Measurements from ENCODE around the gene WBP2. TPM values are rescaled to one million over a fixed set of nuclear protein-coding genes. Genes with fewer than 3 reads are reported as not detected.

Gene WBP2
- total and polyA plus RNA-seq, 2 of the 13 experiments (the other 11 are each of a cell fraction or from before 2014, with no cell fraction given) = 29.2 to 29.5 TPM

GRCh38 chr17:75877752-75878173 lies 22.6 kb upstream of the WBP2 start (continued):
- no peak for TF ChIP-seq KLF6 (CRISPR knock-in tag; IDR thresholded peaks at IDR 0.05)
- 0 out of 2 replicates have a peak, but pooled peaks have one; percentile 23 for TF ChIP-seq TBP (CRISPR knock-in tag; IDR thresholded peaks at IDR 0.05)
- peak; percentile 72; the same call in 1 of the 2 replicates for TF ChIP-seq ADNP (CRISPR knock-in tag; IDR thresholded peaks at IDR 0.05)
- peak; percentile 44; the same call in 1 of the 2 replicates for TF ChIP-seq NCOA5 (CRISPR knock-in tag; IDR thresholded peaks at IDR 0.05)
- peak; percentile 75; the same call in 1 of the 2 replicates for TF ChIP-seq MTERF4 (CRISPR knock-in tag; IDR thresholded peaks at IDR 0.05)
- peak; percentile 17; the same call in 1 of the 2 replicates for TF ChIP-seq ERF (CRISPR knock-in tag; IDR thresholded peaks at IDR 0.05)
- no peak for TF ChIP-seq JARID2 (CRISPR knock-in tag; IDR thresholded peaks at IDR 0.05; ENCODE audit: insufficient replicate concordance)
- TF ChIP-seq SMYD3 (CRISPR knock-in tag; IDR thresholded peaks at IDR 0.05) = no peak
- TF ChIP-seq MIER3 (CRISPR knock-in tag; IDR thresholded peaks at IDR 0.05; ENCODE audit: borderline replicate concordance) = no peak
- TF ChIP-seq ZNF234 (CRISPR knock-in tag; conservative IDR thresholded peaks at IDR 0.05) = no peak; the same call in 1 of the 2 replicates
- no peak for TF ChIP-seq FOXK2 (IDR thresholded peaks at IDR 0.05)
- TF ChIP-seq ELF3 (CRISPR knock-in tag; IDR thresholded peaks at IDR 0.05) = 0 out of 2 replicates have a peak, but pooled peaks have one; percentile 2
- no peak for TF ChIP-seq SMAD3 (CRISPR knock-in tag; IDR thresholded peaks at IDR 0.05)
- no peak for TF ChIP-seq HMGA1 (CRISPR knock-in tag; conservative IDR thresholded peaks at IDR 0.05)
- peak; percentile 21; the same call in 1 of the 2 replicates for TF ChIP-seq CAMTA2 (CRISPR knock-in tag; IDR thresholded peaks at IDR 0.05; ENCODE audit: borderline replicate concordance)
- TF ChIP-seq ZBTB34 (CRISPR knock-in tag; IDR thresholded peaks at IDR 0.05) = no peak
- no peak; the same call in 1 of the 2 replicates for TF ChIP-seq TEF (CRISPR knock-in tag; IDR thresholded peaks at IDR 0.05)
- TF ChIP-seq RNF2 (conservative IDR thresholded peaks at IDR 0.05; ENCODE audit: low read depth) = peak; percentile 62; the same call in 1 of the 2 replicates
- TF ChIP-seq ZNF337 (CRISPR knock-in tag; IDR thresholded peaks at IDR 0.05; ENCODE audit: borderline replicate concordance, low read depth) = no peak; the same call in 1 of the 2 replicates
- TF ChIP-seq ZNF674 (CRISPR knock-in tag; IDR thresholded peaks at IDR 0.05; ENCODE audit: low read depth) = no peak
- peak; percentile 22; the same call in 1 of the 2 replicates for TF ChIP-seq TGIF2 (CRISPR knock-in tag; IDR thresholded peaks at IDR 0.05)
- peak; percentile 46; the same call in 1 of the 2 replicates for TF ChIP-seq KDM1A (CRISPR knock-in tag; IDR thresholded peaks at IDR 0.05)
- no peak for TF ChIP-seq ZKSCAN8 (CRISPR knock-in tag; IDR thresholded peaks at IDR 0.05; ENCODE audit: borderline replicate concordance)
- no peak; the same call in 1 of the 2 replicates for TF ChIP-seq MTF1 (CRISPR knock-in tag; IDR thresholded peaks at IDR 0.05)
- peak; percentile 67; the same call in 1 of the 2 replicates for TF ChIP-seq FOXO1 (CRISPR knock-in tag; IDR thresholded peaks at IDR 0.05)
- no peak for TF ChIP-seq ATF2 (CRISPR knock-in tag; IDR thresholded peaks at IDR 0.05)
- no peak for TF ChIP-seq ATF1 (CRISPR knock-in tag; IDR thresholded peaks at IDR 0.05)
- TF ChIP-seq PREB (CRISPR knock-in tag; IDR thresholded peaks at IDR 0.05) = peak; percentile 92; the same call in 1 of the 2 replicates

Measured in HepG2 (cell line).